Liver (tissue), 9 donors: ENCODE measurements around the gene CBFA2T3. TPM values are rescaled to one million over a fixed set of nuclear protein-coding genes. Genes with fewer than 3 reads are reported as not detected.
A peak's percentile ranks its signal among the peaks of the same experiment; 100 is the strongest.

Experiments used
- DNase-seq: peaks from one replicate; pipeline ENCODE4 v3.0.0-alpha.2; 2017; ENCODE audit warnings: low spot score
- H3K27ac ChIP-seq, 2 donors: one replicate each; pipeline ENCODE4 v1.7.0; 2013; ENCODE audit warnings: inconsistent platforms in 2 of 2, low read length in 2 of 2, control low read depth in 1 of 2, low read depth in 1 of 2, mild to moderate bottlenecking in 1 of 2
- H3K27me3 ChIP-seq, 4 donors: one replicate each; pipeline versions ENCODE4 v1.6.1 to v1.7.0; 2013; ENCODE audit warnings: low read length in 3 of 4, inconsistent platforms in 1 of 4, mild to moderate bottlenecking in 1 of 4, moderate library complexity in 1 of 4; ENCODE audit not compliant: control insufficient read depth in 4 of 4, insufficient read depth in 4 of 4
- H3K36me3 ChIP-seq, 4 donors: one replicate each; pipeline versions ENCODE4 v1.6.1 to v1.7.0; 2013; ENCODE audit warnings: low read length in 3 of 4, mild to moderate bottlenecking in 3 of 4, low read depth in 1 of 4, moderate library complexity in 1 of 4; ENCODE audit not compliant: control insufficient read depth in 4 of 4, insufficient read depth in 3 of 4
- H3K4me1 ChIP-seq, 4 donors: one replicate each; pipeline versions ENCODE4 v1.6.1 to v1.7.0; 2013; ENCODE audit warnings: low read length in 3 of 4, mild to moderate bottlenecking in 3 of 4, moderate library complexity in 1 of 4; ENCODE audit not compliant: control insufficient read depth in 4 of 4, insufficient read depth in 4 of 4
- H3K4me3 ChIP-seq, 3 donors: one replicate each; pipeline versions ENCODE4 v1.6.1 to v1.7.0; 2013; ENCODE audit warnings: low read length in 3 of 3, control low read depth in 1 of 3, low read depth in 1 of 3, mild to moderate bottlenecking in 1 of 3
- H3K9ac ChIP-seq, 2 donors: one replicate each; pipeline ENCODE4 v1.7.0; 2013; ENCODE audit warnings: low read length in 2 of 2, mild to moderate bottlenecking in 2 of 2, moderate library complexity in 2 of 2, control low read depth in 1 of 2, low read depth in 1 of 2
- H3K9me3 ChIP-seq, 4 donors: one replicate each; pipeline versions ENCODE4 v1.6.1 to v1.7.0; 2013; ENCODE audit warnings: low read length in 3 of 4; ENCODE audit not compliant: control insufficient read depth in 4 of 4
- ATF3 ChIP-seq: IDR thresholded peaks from 2 replicates; pipeline ENCODE4 v1.6.1; 2016; ENCODE audit warnings: antibody characterized with exemption
- EGR1 ChIP-seq, 2 donors: IDR thresholded peaks; 2 replicates each; pipeline ENCODE4 v1.6.1; 2016 to 2018; ENCODE audit warnings: antibody characterized with exemption in 2 of 2, low read depth in 2 of 2
- FOXA1 ChIP-seq: IDR thresholded peaks from 2 replicates; pipeline ENCODE4 v1.6.1; 2016; ENCODE audit warnings: antibody characterized with exemption
- FOXA2 ChIP-seq: IDR thresholded peaks from 2 replicates; pipeline ENCODE4 v1.6.1; 2016; ENCODE audit warnings: antibody characterized with exemption
- GABPA ChIP-seq, 2 donors: IDR thresholded peaks in 1 of 2; conservative IDR thresholded peaks in 1 of 2; 2 replicates each; pipeline ENCODE4 v1.6.1; 2016; ENCODE audit warnings: antibody characterized with exemption in 2 of 2, mild to moderate bottlenecking in 1 of 2, moderate library complexity in 1 of 2
- HNF4A ChIP-seq, 2 donors: conservative IDR thresholded peaks; 2 replicates each; pipeline ENCODE4 v1.6.1; 2016; ENCODE audit warnings: antibody characterized with exemption in 2 of 2, mild to moderate bottlenecking in 2 of 2
- HNF4G ChIP-seq: IDR thresholded peaks from 2 replicates; pipeline ENCODE4 v1.6.1; 2016; ENCODE audit warnings: antibody characterized with exemption
- JUND ChIP-seq, 2 donors: IDR thresholded peaks; 2 replicates each; pipeline ENCODE4 v1.6.1; 2016; ENCODE audit warnings: antibody characterized with exemption in 2 of 2
- NR2F2 ChIP-seq: IDR thresholded peaks from 2 replicates; pipeline ENCODE4 v1.6.1; 2016; ENCODE audit warnings: antibody characterized with exemption
- RAD21 ChIP-seq, 2 donors: IDR thresholded peaks; 2 replicates each; pipeline ENCODE4 v1.6.1; 2016; ENCODE audit warnings: antibody characterized with exemption in 2 of 2, mild to moderate bottlenecking in 2 of 2
- RXRA ChIP-seq, 2 donors: IDR thresholded peaks; 2 replicates each; pipeline ENCODE4 v1.6.1; 2017 to 2018; ENCODE audit warnings: antibody characterized with exemption in 2 of 2, mild to moderate bottlenecking in 1 of 2
- SP1 ChIP-seq: IDR thresholded peaks from 2 replicates; pipeline ENCODE4 v1.6.1; 2018; ENCODE audit warnings: antibody characterized with exemption, mild to moderate bottlenecking
- TAF1 ChIP-seq: conservative IDR thresholded peaks from 2 replicates; pipeline ENCODE4 v1.6.1; 2016; ENCODE audit warnings: antibody characterized with exemption, mild to moderate bottlenecking
- YY1 ChIP-seq: IDR thresholded peaks from 2 replicates; pipeline ENCODE4 v1.6.1; 2016; ENCODE audit warnings: antibody characterized with exemption, mild to moderate bottlenecking
- WGBS: extraction: QIAGEN DNeasy Blood & Tissue Kit; methylation state at CpG from one replicate; pipeline ENCODE4 v1.1.7; 2013; 5-methylcytosine and 5-hydroxymethylcytosine counted together
- polyA plus RNA-seq, 2 donors: library from polyadenylated mRNA; stranded (reverse) in 1 of 2; unstranded in 1 of 2; fragments of 200-250 nt in 1 of 2; fragments of >200 nt in 1 of 2; fragmentation: Nextera tagmentation in 1 of 2; extraction: Ambion mirVana in 1 of 2; gene quantifications; one replicate each; pipeline versions ENCODE4 v1.2.1 to v1.2.3, GENCODE V29; 2013 to 2015
- total RNA-seq, 2 donors: library from RNA; depleted of rRNA; stranded (reverse); fragments of >200 nt; gene quantifications; one replicate each; pipeline ENCODE4 v1.2.3, GENCODE V29; 2014
- TF ChIP-seq, protein P1 (sequence below): IDR thresholded peaks from 2 replicates; pipeline ENCODE4 v1.6.1; 2016; ENCODE audit warnings: antibody characterized with exemption, mild to moderate bottlenecking
- TF ChIP-seq, protein P2 (sequence below): IDR thresholded peaks from 2 replicates; pipeline ENCODE4 v1.6.1; 2016; ENCODE audit warnings: antibody characterized with exemption
- TF ChIP-seq, protein P3 (sequence below): fragments of 150-350 bp; IDR thresholded peaks from 2 replicates; pipeline ENCODE4 v1.5.1; 2017; ENCODE audit warnings: improper control_type of control experiment, low read depth, low read length; ENCODE audit not compliant: missing input control
- TF ChIP-seq, protein P4 (sequence below): IDR thresholded peaks from 2 replicates; pipeline ENCODE4 v1.6.1; 2016; ENCODE audit warnings: antibody characterized with exemption
- donor health status: healthy.
- donor health status: healthy.
- donor health status: healthy.
- donor health status: healthy.
- donor health status: healthy.

The CBFA2T3 gene
- total and polyA plus RNA-seq, 4 donors, result 1.4 to 4.5 (median 3.1) TPM

GRCh38 chr16:88978608-88979346, 1.8 kb upstream of the CBFA2T3 start:
- peaks cover 0 to 12% (median 2%) of the 10 kb centered on the region in 4 donors for H3K4me1 ChIP-seq
- H3K9me3 ChIP-seq, result no peaks in the 10 kb centered on the region
- WGBS, result 60% methylated on average over 21 of the region's 21 CpGs
- no peak overlapping the region for H3K27ac ChIP-seq
- peaks cover 0 to 7% (median 1%) of the 10 kb centered on the region in 4 donors for H3K27me3 ChIP-seq
- no peak overlapping the region for H3K9ac ChIP-seq
- no peak overlapping the region for H3K4me3 ChIP-seq
- DNase-seq, result peak; percentile 46
- TF ChIP-seq YY1, result no peak
- TF ChIP-seq FOXA1, result no peak
- TF ChIP-seq RXRA (IDR thresholded peaks at IDR 0.05), result no peak
- no peak for TF ChIP-seq HNF4A (conservative IDR thresholded peaks at IDR 0.05)
- TF ChIP-seq RAD21 (IDR thresholded peaks at IDR 0.05), result no peak
- no peak for TF ChIP-seq EGR1 (IDR thresholded peaks at IDR 0.05; ENCODE audit: low read depth in 2 of 2)
- TF ChIP-seq TAF1, result no peak
- TF ChIP-seq ATF3, result no peak
- TF ChIP-seq NR2F2, result no peak
- TF ChIP-seq FOXA2, result no peak
- TF ChIP-seq HNF4G, result no peak
- TF ChIP-seq, protein P1, sequence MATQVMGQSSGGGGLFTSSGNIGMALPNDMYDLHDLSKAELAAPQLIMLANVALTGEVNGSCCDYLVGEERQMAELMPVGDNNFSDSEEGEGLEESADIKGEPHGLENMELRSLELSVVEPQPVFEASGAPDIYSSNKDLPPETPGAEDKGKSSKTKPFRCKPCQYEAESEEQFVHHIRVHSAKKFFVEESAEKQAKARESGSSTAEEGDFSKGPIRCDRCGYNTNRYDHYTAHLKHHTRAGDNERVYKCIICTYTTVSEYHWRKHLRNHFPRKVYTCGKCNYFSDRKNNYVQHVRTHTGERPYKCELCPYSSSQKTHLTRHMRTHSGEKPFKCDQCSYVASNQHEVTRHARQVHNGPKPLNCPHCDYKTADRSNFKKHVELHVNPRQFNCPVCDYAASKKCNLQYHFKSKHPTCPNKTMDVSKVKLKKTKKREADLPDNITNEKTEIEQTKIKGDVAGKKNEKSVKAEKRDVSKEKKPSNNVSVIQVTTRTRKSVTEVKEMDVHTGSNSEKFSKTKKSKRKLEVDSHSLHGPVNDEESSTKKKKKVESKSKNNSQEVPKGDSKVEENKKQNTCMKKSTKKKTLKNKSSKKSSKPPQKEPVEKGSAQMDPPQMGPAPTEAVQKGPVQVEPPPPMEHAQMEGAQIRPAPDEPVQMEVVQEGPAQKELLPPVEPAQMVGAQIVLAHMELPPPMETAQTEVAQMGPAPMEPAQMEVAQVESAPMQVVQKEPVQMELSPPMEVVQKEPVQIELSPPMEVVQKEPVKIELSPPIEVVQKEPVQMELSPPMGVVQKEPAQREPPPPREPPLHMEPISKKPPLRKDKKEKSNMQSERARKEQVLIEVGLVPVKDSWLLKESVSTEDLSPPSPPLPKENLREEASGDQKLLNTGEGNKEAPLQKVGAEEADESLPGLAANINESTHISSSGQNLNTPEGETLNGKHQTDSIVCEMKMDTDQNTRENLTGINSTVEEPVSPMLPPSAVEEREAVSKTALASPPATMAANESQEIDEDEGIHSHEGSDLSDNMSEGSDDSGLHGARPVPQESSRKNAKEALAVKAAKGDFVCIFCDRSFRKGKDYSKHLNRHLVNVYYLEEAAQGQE, result no peak
- no peak for TF ChIP-seq SP1
- no peaks in the 10 kb centered on the region for H3K36me3 ChIP-seq

DNA sequence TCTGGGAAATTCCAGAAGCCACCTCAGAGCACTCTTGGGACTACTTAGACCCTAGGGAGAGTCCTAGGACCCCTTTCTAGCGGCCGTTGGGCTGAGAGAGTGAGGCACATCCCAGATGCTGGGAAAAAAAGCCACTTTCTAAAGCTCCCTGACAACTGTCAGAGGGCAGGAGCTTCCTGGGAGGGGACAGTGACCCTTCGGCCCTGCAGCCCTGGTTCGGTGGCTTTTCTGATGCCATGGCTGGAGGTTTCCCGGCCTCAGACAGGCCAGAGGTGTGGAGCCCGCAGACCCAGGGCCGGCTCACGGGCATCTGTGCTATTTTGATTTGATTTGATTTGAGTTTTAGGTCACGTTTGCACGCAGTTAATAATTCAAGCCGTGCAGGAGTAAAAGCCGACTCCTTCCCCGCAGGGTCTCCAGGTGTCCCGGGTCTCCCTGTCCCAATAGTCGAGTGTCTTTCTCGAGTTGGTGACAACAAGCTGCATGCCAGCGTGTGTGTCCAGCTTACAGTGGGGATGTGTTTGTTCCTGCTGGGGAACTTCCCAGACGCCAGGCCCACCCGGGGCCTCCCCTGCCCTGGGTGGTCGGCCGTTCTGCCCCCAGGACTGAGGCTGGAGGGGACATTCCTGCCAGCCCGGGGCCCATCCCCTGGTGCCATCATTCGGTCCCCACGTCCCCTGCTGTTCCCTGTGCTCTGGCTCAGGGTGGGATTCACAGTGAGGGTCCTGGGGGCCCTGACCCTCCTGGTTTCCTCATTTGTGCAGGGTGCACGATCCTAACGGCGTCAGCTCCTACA, 1.0 kb upstream of the CBFA2T3 start:
- no peak for TF ChIP-seq YY1
- TF ChIP-seq SP1, result no peak
- TF ChIP-seq NR2F2, result no peak
- TF ChIP-seq, protein P2, sequence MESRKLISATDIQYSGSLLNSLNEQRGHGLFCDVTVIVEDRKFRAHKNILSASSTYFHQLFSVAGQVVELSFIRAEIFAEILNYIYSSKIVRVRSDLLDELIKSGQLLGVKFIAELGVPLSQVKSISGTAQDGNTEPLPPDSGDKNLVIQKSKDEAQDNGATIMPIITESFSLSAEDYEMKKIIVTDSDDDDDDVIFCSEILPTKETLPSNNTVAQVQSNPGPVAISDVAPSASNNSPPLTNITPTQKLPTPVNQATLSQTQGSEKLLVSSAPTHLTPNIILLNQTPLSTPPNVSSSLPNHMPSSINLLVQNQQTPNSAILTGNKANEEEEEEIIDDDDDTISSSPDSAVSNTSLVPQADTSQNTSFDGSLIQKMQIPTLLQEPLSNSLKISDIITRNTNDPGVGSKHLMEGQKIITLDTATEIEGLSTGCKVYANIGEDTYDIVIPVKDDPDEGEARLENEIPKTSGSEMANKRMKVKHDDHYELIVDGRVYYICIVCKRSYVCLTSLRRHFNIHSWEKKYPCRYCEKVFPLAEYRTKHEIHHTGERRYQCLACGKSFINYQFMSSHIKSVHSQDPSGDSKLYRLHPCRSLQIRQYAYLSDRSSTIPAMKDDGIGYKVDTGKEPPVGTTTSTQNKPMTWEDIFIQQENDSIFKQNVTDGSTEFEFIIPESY, result no peak
- TF ChIP-seq HNF4A (conservative IDR thresholded peaks at IDR 0.05), result no peak
- no peak for TF ChIP-seq FOXA2
- no peak for TF ChIP-seq JUND (IDR thresholded peaks at IDR 0.05)
- TF ChIP-seq HNF4G, result no peak
- no peak for TF ChIP-seq GABPA (IDR thresholded peaks at IDR 0.05 in 1 of 2, conservative IDR thresholded peaks at IDR 0.05 in 1 of 2)
- TF ChIP-seq, protein P1, result no peak
- TF ChIP-seq TAF1, result no peak
- TF ChIP-seq, protein P3, sequence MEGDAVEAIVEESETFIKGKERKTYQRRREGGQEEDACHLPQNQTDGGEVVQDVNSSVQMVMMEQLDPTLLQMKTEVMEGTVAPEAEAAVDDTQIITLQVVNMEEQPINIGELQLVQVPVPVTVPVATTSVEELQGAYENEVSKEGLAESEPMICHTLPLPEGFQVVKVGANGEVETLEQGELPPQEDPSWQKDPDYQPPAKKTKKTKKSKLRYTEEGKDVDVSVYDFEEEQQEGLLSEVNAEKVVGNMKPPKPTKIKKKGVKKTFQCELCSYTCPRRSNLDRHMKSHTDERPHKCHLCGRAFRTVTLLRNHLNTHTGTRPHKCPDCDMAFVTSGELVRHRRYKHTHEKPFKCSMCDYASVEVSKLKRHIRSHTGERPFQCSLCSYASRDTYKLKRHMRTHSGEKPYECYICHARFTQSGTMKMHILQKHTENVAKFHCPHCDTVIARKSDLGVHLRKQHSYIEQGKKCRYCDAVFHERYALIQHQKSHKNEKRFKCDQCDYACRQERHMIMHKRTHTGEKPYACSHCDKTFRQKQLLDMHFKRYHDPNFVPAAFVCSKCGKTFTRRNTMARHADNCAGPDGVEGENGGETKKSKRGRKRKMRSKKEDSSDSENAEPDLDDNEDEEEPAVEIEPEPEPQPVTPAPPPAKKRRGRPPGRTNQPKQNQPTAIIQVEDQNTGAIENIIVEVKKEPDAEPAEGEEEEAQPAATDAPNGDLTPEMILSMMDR, result no peak
- TF ChIP-seq, protein P4, sequence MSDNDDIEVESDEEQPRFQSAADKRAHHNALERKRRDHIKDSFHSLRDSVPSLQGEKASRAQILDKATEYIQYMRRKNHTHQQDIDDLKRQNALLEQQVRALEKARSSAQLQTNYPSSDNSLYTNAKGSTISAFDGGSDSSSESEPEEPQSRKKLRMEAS, result no peak
- no peak for TF ChIP-seq RXRA (IDR thresholded peaks at IDR 0.05)
- no peak for TF ChIP-seq RAD21 (IDR thresholded peaks at IDR 0.05)
- no peak for TF ChIP-seq EGR1 (IDR thresholded peaks at IDR 0.05; ENCODE audit: low read depth in 2 of 2)
- H3K4me3 ChIP-seq, result no peak overlapping the region
- peaks cover 0 to 7% (median 0%) of the 10 kb centered on the region in 4 donors for H3K27me3 ChIP-seq
- H3K9ac ChIP-seq, result no peak overlapping the region
- DNase-seq, result no peak
- H3K36me3 ChIP-seq, result no peaks in the 10 kb centered on the region
- WGBS, result 64% methylated on average over 27 of the region's 27 CpGs
- H3K27ac ChIP-seq, result no peak overlapping the region
- H3K9me3 ChIP-seq, result no peaks in the 10 kb centered on the region
- peaks cover 0 to 12% (median 2%) of the 10 kb centered on the region in 4 donors for H3K4me1 ChIP-seq
